Measurements from ENCODE around the gene CLDN25.

The CLDN25 gene

GRCh38 chr11:113814181-113814580 is 34.6 kb downstream of the CLDN25 start:
- no peak for DNase-seq

GRCh38 chr11:113817162-113817561 is 37.6 kb downstream of the CLDN25 start:
- no peak for DNase-seq

GRCh38 chr11:113817626-113818025 is 38.0 kb downstream of the CLDN25 start:
- no peak for DNase-seq

- DNase-seq: no peak
Observed at GRCh38 chr11:113818426-113818825, 38.8 kb downstream of the CLDN25 start.

GRCh38 chr11:113827477-113827876 is 47.9 kb downstream of the CLDN25 start:
- DNase-seq: no peak

- no peak for DNase-seq
Observed at GRCh38 chr11:113828191-113828590, 48.6 kb downstream of the CLDN25 start.

GRCh38 chr11:113829751-113830150 is 50.2 kb downstream of the CLDN25 start:
- no peak for DNase-seq
